HG02840 (cell line): Measurements from ENCODE around the gene COL6A5.
"Not testable (repeated sequence)": the region's sequence is repeated elsewhere in the genome, so short reads cannot be mapped to it uniquely, and the experiment has no call there.

Experiments used
- ATAC-seq: cut with Tn5 transposase; IDR thresholded peaks from one replicate; pipeline ENCODE4 v1.9.1; 2021; ENCODE audit warnings: mild to moderate bottlenecking, moderate library complexity, moderate number of reproducible peaks; ENCODE audit not compliant: unreplicated experiment, low FRiP score

Gene COL6A5

GRCh38 chr3:130345487-130346079 lies at the start of gene COL6A5:
TSS of gene COL6A5 (plus strand) at chr3:130345672. CDS start at chr3:130373639, 27,967 bp downstream.
- no peak for ATAC-seq

- no peak for ATAC-seq
Observed at GRCh38 chr3:130299531-130299930, 45.9 kb upstream of the COL6A5 start.

- no peak for ATAC-seq
Observed at GRCh38 chr3:130300888-130301287, 44.6 kb upstream of the COL6A5 start.

- no peak for ATAC-seq
Observed at GRCh38 chr3:130310109-130310508, 35.4 kb upstream of the COL6A5 start.

- ATAC-seq = no peak
Observed at GRCh38 chr3:130312374-130312773, 33.1 kb upstream of the COL6A5 start.

- ATAC-seq = no peak
Observed at GRCh38 chr3:130316169-130316568, 29.3 kb upstream of the COL6A5 start.

GRCh38 chr3:130323503-130323902 lies 22.0 kb upstream of the COL6A5 start:
- no peak for ATAC-seq

GRCh38 chr3:130340766-130341165 lies 4.7 kb upstream of the COL6A5 start:
- no peak for ATAC-seq

GRCh38 chr3:130341388-130341787 lies 4.1 kb upstream of the COL6A5 start:
- ATAC-seq = no peak

- no peak for ATAC-seq
Observed at GRCh38 chr3:130341882-130342281, 3.6 kb upstream of the COL6A5 start.

- ATAC-seq = no peak
Observed at GRCh38 chr3:130342821-130343661, 2.4 kb upstream of the COL6A5 start.

GRCh38 chr3:130348258-130348657 lies 2.8 kb downstream of the COL6A5 start:
- ATAC-seq = not testable (repeated sequence)

GRCh38 chr3:130354430-130354829 lies 9.0 kb downstream of the COL6A5 start:
- ATAC-seq = no peak

- no peak for ATAC-seq
Observed at GRCh38 chr3:130374033-130374432, 28.6 kb downstream of the COL6A5 start.

- no peak for ATAC-seq
Observed at GRCh38 chr3:130374908-130375307, 29.4 kb downstream of the COL6A5 start.

GRCh38 chr3:130377960-130378676 lies 32.6 kb downstream of the COL6A5 start:
- ATAC-seq = no peak

GRCh38 chr3:130378677-130379191 lies 33.3 kb downstream of the COL6A5 start:
- no peak for ATAC-seq

- no peak for ATAC-seq
Observed at GRCh38 chr3:130379274-130379673, 33.8 kb downstream of the COL6A5 start.

GRCh38 chr3:130380398-130380797 lies 34.9 kb downstream of the COL6A5 start:
- no peak for ATAC-seq

- no peak for ATAC-seq
Observed at GRCh38 chr3:130383424-130383823, 38.0 kb downstream of the COL6A5 start.

GRCh38 chr3:130384476-130385025 lies 39.1 kb downstream of the COL6A5 start:
- no peak for ATAC-seq
